Measurements from ENCODE around the gene SDHC.

DNA sequence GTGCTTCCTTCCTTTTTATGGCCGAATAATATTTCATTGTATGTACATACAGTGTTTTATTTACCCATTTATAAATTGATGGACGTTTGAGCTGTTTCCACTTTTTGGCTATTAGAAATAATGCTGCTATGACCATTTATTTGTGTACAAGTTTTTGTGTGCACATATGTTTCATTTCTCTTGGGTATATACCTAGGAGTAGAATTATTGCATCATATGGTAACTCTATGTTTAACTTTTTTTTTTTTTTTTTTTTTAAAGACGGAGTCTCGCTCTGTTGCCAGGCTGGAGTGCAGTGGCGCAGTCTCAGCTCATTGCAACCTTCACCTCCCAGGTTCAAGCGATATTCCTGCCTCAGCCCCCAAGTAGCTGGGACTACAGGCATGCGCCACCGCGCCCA, 19.0 kb downstream of the SDHC start:
- no peak for TF ChIP-seq SP1 (IDR thresholded peaks at IDR 0.05; ENCODE audit: low read depth)
- no peak for TF ChIP-seq POLR2A (IDR thresholded peaks at IDR 0.05; ENCODE audit: borderline replicate concordance, extremely low read depth, insufficient read depth, insufficient read length)
- TF ChIP-seq, protein P1, sequence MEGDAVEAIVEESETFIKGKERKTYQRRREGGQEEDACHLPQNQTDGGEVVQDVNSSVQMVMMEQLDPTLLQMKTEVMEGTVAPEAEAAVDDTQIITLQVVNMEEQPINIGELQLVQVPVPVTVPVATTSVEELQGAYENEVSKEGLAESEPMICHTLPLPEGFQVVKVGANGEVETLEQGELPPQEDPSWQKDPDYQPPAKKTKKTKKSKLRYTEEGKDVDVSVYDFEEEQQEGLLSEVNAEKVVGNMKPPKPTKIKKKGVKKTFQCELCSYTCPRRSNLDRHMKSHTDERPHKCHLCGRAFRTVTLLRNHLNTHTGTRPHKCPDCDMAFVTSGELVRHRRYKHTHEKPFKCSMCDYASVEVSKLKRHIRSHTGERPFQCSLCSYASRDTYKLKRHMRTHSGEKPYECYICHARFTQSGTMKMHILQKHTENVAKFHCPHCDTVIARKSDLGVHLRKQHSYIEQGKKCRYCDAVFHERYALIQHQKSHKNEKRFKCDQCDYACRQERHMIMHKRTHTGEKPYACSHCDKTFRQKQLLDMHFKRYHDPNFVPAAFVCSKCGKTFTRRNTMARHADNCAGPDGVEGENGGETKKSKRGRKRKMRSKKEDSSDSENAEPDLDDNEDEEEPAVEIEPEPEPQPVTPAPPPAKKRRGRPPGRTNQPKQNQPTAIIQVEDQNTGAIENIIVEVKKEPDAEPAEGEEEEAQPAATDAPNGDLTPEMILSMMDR (IDR thresholded peaks at IDR 0.05 in 2 of 3, conservative IDR thresholded peaks at IDR 0.05 in 1 of 3; ENCODE audit: borderline replicate concordance in 1 of 3, insufficient read depth in 1 of 3, low read depth in 2 of 3, low read length in 2 of 3) = no peak
- TF ChIP-seq EZH2 (IDR thresholded peaks at IDR 0.05) = no peak
- TF ChIP-seq, protein P2, sequence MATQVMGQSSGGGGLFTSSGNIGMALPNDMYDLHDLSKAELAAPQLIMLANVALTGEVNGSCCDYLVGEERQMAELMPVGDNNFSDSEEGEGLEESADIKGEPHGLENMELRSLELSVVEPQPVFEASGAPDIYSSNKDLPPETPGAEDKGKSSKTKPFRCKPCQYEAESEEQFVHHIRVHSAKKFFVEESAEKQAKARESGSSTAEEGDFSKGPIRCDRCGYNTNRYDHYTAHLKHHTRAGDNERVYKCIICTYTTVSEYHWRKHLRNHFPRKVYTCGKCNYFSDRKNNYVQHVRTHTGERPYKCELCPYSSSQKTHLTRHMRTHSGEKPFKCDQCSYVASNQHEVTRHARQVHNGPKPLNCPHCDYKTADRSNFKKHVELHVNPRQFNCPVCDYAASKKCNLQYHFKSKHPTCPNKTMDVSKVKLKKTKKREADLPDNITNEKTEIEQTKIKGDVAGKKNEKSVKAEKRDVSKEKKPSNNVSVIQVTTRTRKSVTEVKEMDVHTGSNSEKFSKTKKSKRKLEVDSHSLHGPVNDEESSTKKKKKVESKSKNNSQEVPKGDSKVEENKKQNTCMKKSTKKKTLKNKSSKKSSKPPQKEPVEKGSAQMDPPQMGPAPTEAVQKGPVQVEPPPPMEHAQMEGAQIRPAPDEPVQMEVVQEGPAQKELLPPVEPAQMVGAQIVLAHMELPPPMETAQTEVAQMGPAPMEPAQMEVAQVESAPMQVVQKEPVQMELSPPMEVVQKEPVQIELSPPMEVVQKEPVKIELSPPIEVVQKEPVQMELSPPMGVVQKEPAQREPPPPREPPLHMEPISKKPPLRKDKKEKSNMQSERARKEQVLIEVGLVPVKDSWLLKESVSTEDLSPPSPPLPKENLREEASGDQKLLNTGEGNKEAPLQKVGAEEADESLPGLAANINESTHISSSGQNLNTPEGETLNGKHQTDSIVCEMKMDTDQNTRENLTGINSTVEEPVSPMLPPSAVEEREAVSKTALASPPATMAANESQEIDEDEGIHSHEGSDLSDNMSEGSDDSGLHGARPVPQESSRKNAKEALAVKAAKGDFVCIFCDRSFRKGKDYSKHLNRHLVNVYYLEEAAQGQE (IDR thresholded peaks at IDR 0.05; ENCODE audit: low read depth) = no peak
- TF ChIP-seq CEBPB (IDR thresholded peaks at IDR 0.05; ENCODE audit: low read depth) = no peak
- no peak for TF ChIP-seq YY1 (IDR thresholded peaks at IDR 0.05; ENCODE audit: extremely low read depth, insufficient replicate concordance, low read depth, low read length)
- TF ChIP-seq ZFX (IDR thresholded peaks at IDR 0.05) = no peak
- no peak for TF ChIP-seq ZNF274 (IDR thresholded peaks at IDR 0.05; ENCODE audit: low read depth, low read length)
- no peak for TF ChIP-seq SIN3A (IDR thresholded peaks at IDR 0.05; ENCODE audit: low read depth)
- no peak for TF ChIP-seq TCF7L2 (IDR thresholded peaks at IDR 0.05; ENCODE audit: borderline replicate concordance, extremely low read depth, insufficient read depth, insufficient read length)
- no peak for TF ChIP-seq EZH2phosphoT487 (IDR thresholded peaks at IDR 0.05; ENCODE audit: borderline replicate concordance)
- TF ChIP-seq, protein P3, sequence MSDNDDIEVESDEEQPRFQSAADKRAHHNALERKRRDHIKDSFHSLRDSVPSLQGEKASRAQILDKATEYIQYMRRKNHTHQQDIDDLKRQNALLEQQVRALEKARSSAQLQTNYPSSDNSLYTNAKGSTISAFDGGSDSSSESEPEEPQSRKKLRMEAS (IDR thresholded peaks at IDR 0.05) = no peak

Data from HCT116 (cell line).